Peyer's patch (tissue), 4 donors: ENCODE data around the gene LTBP1. TPM values are rescaled to one million over a fixed set of nuclear protein-coding genes. Genes with fewer than 3 reads are reported as not detected.

ENCODE experiments used
- DNase-seq, 3 donors: peaks; one replicate each; pipeline ENCODE4 v3.0.0-alpha.2; 2017 to 2019
- H3K27ac ChIP-seq, 4 donors: fragments of 200-600 bp; sonication (generic); one replicate each; pipeline ENCODE4 v1.5.1; 2016 to 2019
- H3K27me3 ChIP-seq, 2 donors: fragments of 200-600 bp; sonication (generic); one replicate each; pipeline ENCODE4 v1.5.1; 2019
- H3K36me3 ChIP-seq, 3 donors: fragments of 200-600 bp; sonication (generic); one replicate each; pipeline ENCODE4 v1.5.1; 2016 to 2019
- H3K4me1 ChIP-seq, 4 donors: fragments of 200-600 bp; sonication (generic); one replicate each; pipeline ENCODE4 v1.5.1; 2016 to 2019
- H3K4me3 ChIP-seq, 4 donors: fragments of 200-600 bp; sonication (generic); 1 replicate in 3 of 4; 2 replicates in 1 of 4; pipeline ENCODE4 v1.5.1; 2016 to 2019; ENCODE audit warnings: mild to moderate bottlenecking in 1 of 4
- H3K9me3 ChIP-seq, 4 donors: fragments of 200-600 bp; sonication (generic); one replicate each; pipeline ENCODE4 v1.5.1; 2016 to 2019; ENCODE audit warnings: mild to moderate bottlenecking in 1 of 4
- POLR2A ChIP-seq, 2 donors: fragments of 450-650 bp; IDR thresholded peaks; one replicate each; pipeline ENCODE4 v1.5.1; 2017; ENCODE audit warnings: antibody characterized with exemption in 2 of 2, mild to moderate bottlenecking in 2 of 2, moderate library complexity in 2 of 2
- total RNA-seq, 4 donors: library from RNA; depleted of rRNA; stranded (reverse); fragments of >200 nt; gene quantifications; one replicate each; pipeline ENCODE4 v1.1.0, GENCODE V29; 2016
- TF ChIP-seq, protein P1 (sequence below), 6 experiments: fragments of 450-650 bp in 4 of 6; fragments of 200-600 bp in 2 of 6; sonication (generic) in 1 of 6; IDR thresholded peaks; one replicate each; pipeline ENCODE4 v1.5.1; 2017 to 2019; ENCODE audit warnings: antibody characterized with exemption in 6 of 6, mild to moderate bottlenecking in 3 of 6, moderate library complexity in 1 of 6

LTBP1 gene
- total RNA-seq, 4 donors from 2014 or later = 8.6 to 23.1 (median 13.1) TPM

DNA sequence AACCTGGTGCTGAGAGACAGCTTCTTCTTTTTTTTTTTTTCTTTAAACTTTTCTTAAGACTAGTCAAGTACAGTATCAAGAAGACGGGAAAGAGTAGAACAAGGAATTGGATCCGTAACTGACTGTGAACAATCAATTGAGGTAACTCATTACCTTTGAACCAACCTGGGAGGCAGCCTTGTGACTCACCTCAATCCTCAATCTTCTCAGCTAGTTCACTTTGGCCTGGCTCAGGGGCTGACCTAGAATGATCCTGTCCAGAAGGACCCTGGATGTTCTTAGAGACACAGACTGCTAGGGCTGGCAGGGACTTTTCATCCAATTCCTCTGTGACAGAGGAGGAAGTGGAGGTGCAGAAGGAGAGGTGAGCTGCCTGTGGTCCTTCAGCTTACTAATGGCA, 1.5 kb upstream of the LTBP1 start:
- Histone ChIP-seq H3K27me3 (no peaks in the 10 kb centered on the region), H3K9me3 (no peaks in the 10 kb centered on the region), H3K4me1 (peaks cover 0 to 5% (median 2%) of the 10 kb centered on the region in 4 donors), H3K36me3 (no peaks in the 10 kb centered on the region), H3K27ac (no peak overlapping the region), H3K4me3 (no peak overlapping the region)
- TF ChIP-seq, protein P1, sequence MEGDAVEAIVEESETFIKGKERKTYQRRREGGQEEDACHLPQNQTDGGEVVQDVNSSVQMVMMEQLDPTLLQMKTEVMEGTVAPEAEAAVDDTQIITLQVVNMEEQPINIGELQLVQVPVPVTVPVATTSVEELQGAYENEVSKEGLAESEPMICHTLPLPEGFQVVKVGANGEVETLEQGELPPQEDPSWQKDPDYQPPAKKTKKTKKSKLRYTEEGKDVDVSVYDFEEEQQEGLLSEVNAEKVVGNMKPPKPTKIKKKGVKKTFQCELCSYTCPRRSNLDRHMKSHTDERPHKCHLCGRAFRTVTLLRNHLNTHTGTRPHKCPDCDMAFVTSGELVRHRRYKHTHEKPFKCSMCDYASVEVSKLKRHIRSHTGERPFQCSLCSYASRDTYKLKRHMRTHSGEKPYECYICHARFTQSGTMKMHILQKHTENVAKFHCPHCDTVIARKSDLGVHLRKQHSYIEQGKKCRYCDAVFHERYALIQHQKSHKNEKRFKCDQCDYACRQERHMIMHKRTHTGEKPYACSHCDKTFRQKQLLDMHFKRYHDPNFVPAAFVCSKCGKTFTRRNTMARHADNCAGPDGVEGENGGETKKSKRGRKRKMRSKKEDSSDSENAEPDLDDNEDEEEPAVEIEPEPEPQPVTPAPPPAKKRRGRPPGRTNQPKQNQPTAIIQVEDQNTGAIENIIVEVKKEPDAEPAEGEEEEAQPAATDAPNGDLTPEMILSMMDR (IDR thresholded peaks at IDR 0.05) = no peak
- TF ChIP-seq POLR2A (IDR thresholded peaks at IDR 0.05) = no peak
- DNase-seq = peak in 1 of 3 donors; percentile 68

DNA sequence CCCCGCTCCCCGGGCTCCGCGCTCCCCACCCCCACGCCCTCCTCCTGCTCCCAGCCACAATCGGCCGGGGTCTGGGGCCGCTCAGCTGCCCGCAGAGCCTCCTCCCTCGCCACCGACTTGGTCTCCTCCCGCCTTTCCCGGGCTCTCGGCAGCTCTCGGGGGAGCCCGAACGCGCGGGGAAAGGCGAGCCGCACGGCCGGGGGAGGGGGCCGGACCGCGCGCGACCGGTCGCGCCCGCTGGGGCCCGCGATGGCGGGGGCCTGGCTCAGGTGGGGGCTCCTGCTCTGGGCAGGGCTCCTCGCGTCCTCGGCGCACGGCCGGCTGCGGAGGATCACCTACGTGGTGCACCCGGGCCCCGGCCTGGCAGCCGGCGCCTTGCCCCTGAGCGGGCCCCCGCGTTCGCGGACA, 327 bp downstream of the LTBP1 start:
- peak overlapping the region; percentile 57 to 91 (median 68) for H3K4me3 ChIP-seq
- peak overlapping the region; percentile 39 to 80 (median 69) for H3K27ac ChIP-seq
- TF ChIP-seq, protein P1 (IDR thresholded peaks at IDR 0.05) = no peak
- TF ChIP-seq POLR2A (IDR thresholded peaks at IDR 0.05) = no peak
- H3K9me3 ChIP-seq = no peaks in the 10 kb centered on the region
- peak in 1 of 3 donors; percentile 55 for DNase-seq
- H3K4me1 ChIP-seq = peaks cover 0 to 5% (median 2%) of the 10 kb centered on the region in 4 donors
- no peaks in the 10 kb centered on the region for H3K36me3 ChIP-seq
- no peaks in the 10 kb centered on the region for H3K27me3 ChIP-seq

DNA sequence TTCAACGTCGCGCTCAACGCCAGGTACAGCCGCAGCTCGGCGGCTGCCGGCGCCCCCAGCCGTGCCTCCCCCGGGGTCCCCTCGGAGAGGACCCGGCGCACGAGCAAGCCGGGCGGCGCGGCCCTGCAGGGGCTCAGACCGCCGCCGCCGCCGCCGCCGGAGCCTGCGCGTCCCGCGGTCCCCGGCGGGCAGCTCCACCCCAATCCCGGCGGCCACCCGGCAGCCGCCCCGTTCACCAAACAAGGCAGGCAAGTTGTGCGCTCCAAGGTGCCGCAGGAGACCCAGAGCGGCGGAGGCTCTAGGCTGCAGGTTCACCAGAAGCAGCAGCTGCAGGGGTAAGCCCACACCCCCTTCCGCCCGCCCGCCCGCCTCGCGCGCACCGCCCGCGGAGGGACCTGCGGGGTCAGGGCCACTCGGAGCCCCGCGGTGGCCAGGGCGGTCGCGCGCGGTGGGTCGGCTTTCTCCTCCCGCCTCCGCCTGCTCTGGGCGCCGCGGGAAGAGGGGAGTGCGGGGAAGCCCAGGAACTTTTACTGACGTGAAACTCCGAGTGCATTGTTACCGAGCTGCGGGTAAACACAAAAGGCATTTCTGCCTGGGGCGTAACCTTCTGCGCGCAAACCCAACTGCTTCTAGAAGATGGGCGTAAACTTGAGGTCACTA, 861 bp downstream of the LTBP1 start:
- DNase-seq = peak in 2 of 3 donors; percentile 49 to 58
- no peaks in the 10 kb centered on the region for H3K36me3 ChIP-seq
- no peaks in the 10 kb centered on the region for H3K9me3 ChIP-seq

DNA sequence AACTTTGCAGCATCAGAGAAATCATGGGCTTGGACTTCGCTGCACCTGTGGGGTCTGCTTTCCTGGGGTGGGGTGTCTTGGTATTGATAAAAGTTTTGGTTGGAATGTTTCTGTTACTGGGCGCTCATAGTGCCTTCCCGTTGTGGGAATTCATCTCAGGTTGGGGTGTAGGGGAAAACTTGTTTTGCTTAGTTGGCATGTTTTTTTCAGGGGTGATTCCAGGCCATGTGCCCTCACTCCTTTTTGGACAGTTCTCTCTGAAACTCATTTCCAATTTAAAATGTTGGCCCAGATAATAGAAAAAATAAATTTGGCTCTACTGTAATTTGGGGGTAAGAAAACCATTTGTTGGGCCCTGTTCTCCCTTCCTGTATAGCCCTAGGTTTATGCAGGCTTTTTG, 1.5 kb downstream of the LTBP1 start:
- Histone ChIP-seq H3K9me3 (no peaks in the 10 kb centered on the region), H3K4me3 (peak overlapping the region in 2 of 4 donors; percentile 71 to 91), H3K27ac (no peak overlapping the region), H3K27me3 (no peaks in the 10 kb centered on the region), H3K36me3 (no peaks in the 10 kb centered on the region), H3K4me1 (peaks cover 0 to 5% (median 2%) of the 10 kb centered on the region in 4 donors)
- TF ChIP-seq, protein P1 (IDR thresholded peaks at IDR 0.05) = no peak
- no peak for TF ChIP-seq POLR2A (IDR thresholded peaks at IDR 0.05)
- DNase-seq = no peak

More for the DNA sequence above, 861 bp downstream of the LTBP1 start:
- Histone ChIP-seq H3K4me1 (peaks cover 0 to 5% (median 2%) of the 10 kb centered on the region in 4 donors), H3K27me3 (no peaks in the 10 kb centered on the region), H3K27ac (peak overlapping the region; percentile 39 to 80 (median 69)), H3K4me3 (peak overlapping the region; percentile 57 to 91 (median 68))
- TF ChIP-seq POLR2A (IDR thresholded peaks at IDR 0.05) = no peak
- TF ChIP-seq, protein P1 (IDR thresholded peaks at IDR 0.05) = no peak

DNA sequence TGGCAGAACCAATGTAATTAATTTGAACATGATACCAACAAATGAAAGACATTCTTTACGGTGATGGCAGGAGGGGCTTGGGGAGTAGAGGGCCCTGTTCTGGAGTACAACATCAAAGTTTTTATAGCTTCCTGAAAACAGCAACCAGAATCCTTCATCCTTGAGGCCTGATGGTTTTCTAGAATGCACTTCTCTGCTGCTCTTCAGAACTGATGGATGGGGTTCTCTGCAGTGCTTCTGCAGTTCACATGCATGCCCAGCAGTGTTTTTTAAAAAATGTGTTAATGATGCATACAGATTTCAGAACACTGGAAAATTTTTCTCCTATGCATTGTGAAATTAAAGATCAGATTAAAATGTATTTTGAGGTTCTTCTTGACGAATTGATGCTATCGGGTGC, 2.5 kb downstream of the LTBP1 start:
- Histone ChIP-seq H3K36me3 (no peaks in the 10 kb centered on the region), H3K27ac (no peak overlapping the region), H3K9me3 (no peaks in the 10 kb centered on the region), H3K27me3 (no peaks in the 10 kb centered on the region), H3K4me3 (no peak overlapping the region), H3K4me1 (peaks cover 0 to 5% (median 2%) of the 10 kb centered on the region in 4 donors)
- no peak for TF ChIP-seq POLR2A (IDR thresholded peaks at IDR 0.05)
- TF ChIP-seq, protein P1 (IDR thresholded peaks at IDR 0.05) = no peak
- DNase-seq = no peak
